Stomach (tissue), 9 donors: Measurements from ENCODE around the gene DOK6. TPM values are rescaled to one million over a fixed set of nuclear protein-coding genes. Genes with fewer than 3 reads are reported as not detected.

ENCODE experiments used
- DNase-seq, 2 donors: peaks; one replicate each; pipeline versions ENCODE4 v3.0.0 to v3.0.0-alpha.2; 2013 to 2019
- H3K27ac ChIP-seq, 5 donors: fragments of 200-600 bp in 4 of 5; sonication (generic) in 4 of 5; one replicate each; pipeline ENCODE4 v1.5.1; 2013 to 2019; ENCODE audit warnings: mild to moderate bottlenecking in 1 of 5, moderate library complexity in 1 of 5
- H3K27me3 ChIP-seq, 3 donors: fragments of 200-600 bp; sonication (generic); one replicate each; pipeline ENCODE4 v1.5.1; 2017 to 2019; ENCODE audit warnings: mixed run types in 1 of 3
- H3K36me3 ChIP-seq, 4 donors: fragments of 200-600 bp; sonication (generic); 1 replicate in 3 of 4; 2 replicates in 1 of 4; pipeline ENCODE4 v1.5.1; 2016 to 2019
- H3K4me1 ChIP-seq, 4 donors: fragments of 200-600 bp; sonication (generic); one replicate each; pipeline ENCODE4 v1.5.1; 2016 to 2019
- H3K4me3 ChIP-seq, 4 donors: fragments of 200-600 bp; sonication (generic) in 3 of 4; one replicate each; pipeline ENCODE4 v1.5.1; 2016 to 2019; ENCODE audit warnings: mild to moderate bottlenecking in 1 of 4
- H3K9me3 ChIP-seq, 4 donors: fragments of 200-600 bp; sonication (generic); one replicate each; pipeline ENCODE4 v1.5.1; 2016 to 2019
- EP300 ChIP-seq: sonication (generic); formaldehyde crosslinking; IDR thresholded peaks from one replicate; pipeline ENCODE4 v1.6.1; 2017; ENCODE audit warnings: antibody characterized with exemption
- POLR2A ChIP-seq, 4 donors: fragments of 450-650 bp; IDR thresholded peaks; one replicate each; pipeline ENCODE4 v1.6.1; 2016; ENCODE audit warnings: antibody characterized with exemption in 4 of 4, control low read depth in 2 of 4, mild to moderate bottlenecking in 1 of 4, moderate library complexity in 1 of 4
- POLR2AphosphoS5 ChIP-seq, 3 donors: sonication (generic); formaldehyde crosslinking; IDR thresholded peaks; one replicate each; pipeline ENCODE4 v1.6.1; 2016; ENCODE audit warnings: antibody characterized with exemption in 3 of 3
- WGBS, 5 donors: extraction: QIAGEN DNeasy Blood & Tissue Kit in 3 of 5; methylation state at CpG; one replicate each; pipeline versions ENCODE4 v1.1.5 to v1.1.7; 2013 to 2018; 5-methylcytosine and 5-hydroxymethylcytosine counted together
- intact Hi-C: fragments of 100-400 bp; cut with DNase I; formaldehyde crosslinking; loops from one replicate; pipeline ENCODE4 v1.15.1; 2023; ENCODE audit warnings: low total_unique reads
- polyA plus RNA-seq, 3 donors: library from polyadenylated mRNA; stranded (reverse); fragments of 200-250 nt; gene quantifications; one replicate each; pipeline ENCODE4 v1.2.3, GENCODE V29; 2013
- total RNA-seq, 5 donors: library from RNA; depleted of rRNA; stranded (reverse); fragments of >200 nt; gene quantifications; one replicate each; pipeline versions ENCODE4 v1.1.0 to v1.2.3, GENCODE V29; 2014 to 2016
- TF ChIP-seq, protein P1 (sequence below), 7 experiments: fragments of 450-650 bp in 4 of 7; fragments of 200-600 bp in 3 of 7; sonication (generic) in 3 of 7; IDR thresholded peaks; one replicate each; pipeline ENCODE4 v1.5.1; 2016 to 2019; ENCODE audit warnings: antibody characterized with exemption in 7 of 7, control low read depth in 2 of 7, mild to moderate bottlenecking in 1 of 7
- donor health status: healthy with polysubstance abuse.
- donor health status: Bipolar disorder and iron deficiency.
- donor health status: healthy.

The DOK6 gene
- total and polyA plus RNA-seq, 8 donors: 0.18 to 10.1 (median 1.7) TPM; not detected in 1

DNA sequence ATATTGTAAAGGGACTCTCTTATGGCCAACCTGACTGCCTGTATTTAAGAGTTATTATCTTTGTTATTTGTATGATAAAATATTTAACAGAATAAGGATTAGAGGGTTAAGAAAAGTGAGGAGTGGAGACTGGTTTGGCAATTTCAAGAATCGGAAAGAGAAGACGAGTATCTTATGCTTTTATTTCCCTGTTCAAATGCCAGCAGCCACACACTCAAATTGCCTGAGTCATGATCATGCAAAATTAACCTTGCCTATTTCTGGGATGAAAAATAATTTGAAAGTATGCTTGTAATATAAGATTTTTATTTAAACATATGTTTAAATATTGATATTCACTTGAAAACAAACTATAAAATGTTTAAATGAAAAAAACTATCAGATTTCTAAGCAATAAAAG lies 358.4 kb downstream of the DOK6 start:
- Histone ChIP-seq H3K27me3 (no peaks in the 10 kb centered on the region), H3K36me3 (no peaks in the 10 kb centered on the region), H3K9me3 (no peaks in the 10 kb centered on the region), H3K27ac (no peak overlapping the region), H3K4me3 (no peak overlapping the region), H3K4me1 (no peaks in the 10 kb centered on the region)
- DNase-seq: no peak
- 59 to 73% (median 69%) methylated on average over 2 of the region's 2 CpGs for WGBS, 5 donors
- TF ChIP-seq EP300: no peak
- no peak for TF ChIP-seq POLR2A (IDR thresholded peaks at IDR 0.05)
- TF ChIP-seq, protein P1, sequence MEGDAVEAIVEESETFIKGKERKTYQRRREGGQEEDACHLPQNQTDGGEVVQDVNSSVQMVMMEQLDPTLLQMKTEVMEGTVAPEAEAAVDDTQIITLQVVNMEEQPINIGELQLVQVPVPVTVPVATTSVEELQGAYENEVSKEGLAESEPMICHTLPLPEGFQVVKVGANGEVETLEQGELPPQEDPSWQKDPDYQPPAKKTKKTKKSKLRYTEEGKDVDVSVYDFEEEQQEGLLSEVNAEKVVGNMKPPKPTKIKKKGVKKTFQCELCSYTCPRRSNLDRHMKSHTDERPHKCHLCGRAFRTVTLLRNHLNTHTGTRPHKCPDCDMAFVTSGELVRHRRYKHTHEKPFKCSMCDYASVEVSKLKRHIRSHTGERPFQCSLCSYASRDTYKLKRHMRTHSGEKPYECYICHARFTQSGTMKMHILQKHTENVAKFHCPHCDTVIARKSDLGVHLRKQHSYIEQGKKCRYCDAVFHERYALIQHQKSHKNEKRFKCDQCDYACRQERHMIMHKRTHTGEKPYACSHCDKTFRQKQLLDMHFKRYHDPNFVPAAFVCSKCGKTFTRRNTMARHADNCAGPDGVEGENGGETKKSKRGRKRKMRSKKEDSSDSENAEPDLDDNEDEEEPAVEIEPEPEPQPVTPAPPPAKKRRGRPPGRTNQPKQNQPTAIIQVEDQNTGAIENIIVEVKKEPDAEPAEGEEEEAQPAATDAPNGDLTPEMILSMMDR (IDR thresholded peaks at IDR 0.05): no peak
- intact Hi-C loops: no loop called here

GRCh38 chr18:69763002-69763401 lies 362.3 kb downstream of the DOK6 start:
- TF ChIP-seq POLR2A (IDR thresholded peaks at IDR 0.05) (no peak), EP300 (no peak), POLR2AphosphoS5 (IDR thresholded peaks at IDR 0.05) (no peak)
- Histone ChIP-seq H3K4me3 (no peak overlapping the region), H3K9me3 (no peaks in the 10 kb centered on the region), H3K27me3 (no peaks in the 10 kb centered on the region), H3K36me3 (no peaks in the 10 kb centered on the region), H3K27ac (no peak overlapping the region), H3K4me1 (no peaks in the 10 kb centered on the region)
- intact Hi-C loops: no loop called here
- WGBS, 5 donors: 60 to 69% (median 67%) methylated on average over 4 of the region's 4 CpGs
- DNase-seq: no peak

GRCh38 chr18:69763821-69764220 lies 363.1 kb downstream of the DOK6 start:
- H3K4me1 ChIP-seq: no peaks in the 10 kb centered on the region
- no peak for DNase-seq
- H3K36me3 ChIP-seq: no peaks in the 10 kb centered on the region
- H3K27me3 ChIP-seq: no peaks in the 10 kb centered on the region
- no peaks in the 10 kb centered on the region for H3K9me3 ChIP-seq
- H3K27ac ChIP-seq: no peak overlapping the region
- no peak for TF ChIP-seq EP300
- no peak for TF ChIP-seq POLR2AphosphoS5 (IDR thresholded peaks at IDR 0.05)
- TF ChIP-seq, protein P1 (IDR thresholded peaks at IDR 0.05): no peak
- no peak for TF ChIP-seq POLR2A (IDR thresholded peaks at IDR 0.05)
- intact Hi-C loops: no loop called here
- WGBS, 5 donors: 93 to 96% (median 94%) methylated on average over 5 of the region's 5 CpGs
- no peak overlapping the region for H3K4me3 ChIP-seq

- TF ChIP-seq, protein P1 (IDR thresholded peaks at IDR 0.05): no peak
- TF ChIP-seq POLR2A (IDR thresholded peaks at IDR 0.05): no peak
- no peak for TF ChIP-seq EP300
- TF ChIP-seq POLR2AphosphoS5 (IDR thresholded peaks at IDR 0.05): no peak
- 43 to 52% (median 50%) methylated on average over 4 of the region's 4 CpGs for WGBS, 5 donors
Measured at GRCh38 chr18:69770238-69770637, 369.6 kb downstream of the DOK6 start.

GRCh38 chr18:69774831-69775230 lies 374.1 kb downstream of the DOK6 start:
- intact Hi-C loops: no loop called here
- TF ChIP-seq, protein P1 (IDR thresholded peaks at IDR 0.05): no peak
- TF ChIP-seq EP300: no peak
- TF ChIP-seq POLR2A (IDR thresholded peaks at IDR 0.05): no peak
- TF ChIP-seq POLR2AphosphoS5 (IDR thresholded peaks at IDR 0.05): no peak
- no peak overlapping the region for H3K27ac ChIP-seq
- no peaks in the 10 kb centered on the region for H3K4me1 ChIP-seq
- H3K27me3 ChIP-seq: no peaks in the 10 kb centered on the region
- no peaks in the 10 kb centered on the region for H3K36me3 ChIP-seq
- no peaks in the 10 kb centered on the region for H3K9me3 ChIP-seq
- H3K4me3 ChIP-seq: no peak overlapping the region
- WGBS, 5 donors: 37 to 57% (median 50%) methylated on average over 3 of the region's 3 CpGs
- DNase-seq: no peak

More at GRCh38 chr18:69770238-69770637, 369.6 kb downstream of the DOK6 start:
- H3K9me3 ChIP-seq: no peaks in the 10 kb centered on the region
- intact Hi-C loops: no loop called here
- H3K27me3 ChIP-seq: no peaks in the 10 kb centered on the region
- no peaks in the 10 kb centered on the region for H3K36me3 ChIP-seq
- H3K27ac ChIP-seq: no peak overlapping the region
- H3K4me3 ChIP-seq: no peak overlapping the region
- no peaks in the 10 kb centered on the region for H3K4me1 ChIP-seq
- no peak for DNase-seq
